ENCODE measurements around the gene SOWAHA.
A peak's percentile ranks its signal among the peaks of the same experiment; 100 is the strongest.

The SOWAHA gene

GRCh38 chr5:132767150-132767549 lies 46.0 kb upstream of the SOWAHA start:
- Histone ChIP-seq H3K4me1 (ENCODE audit: insufficient read depth, insufficient read length) (peaks cover 5% of the 10 kb centered on the region), H3K9me3 (ENCODE audit: insufficient read depth, low read length) (no peaks in the 10 kb centered on the region), H3K4me3 (ENCODE audit: insufficient read length, low read depth) (no peak overlapping the region), H3K36me3 (ENCODE audit: insufficient read depth, insufficient read length, low read length) (peaks cover 35% of the 10 kb centered on the region), H3K27me3 (ENCODE audit: insufficient read depth, insufficient read length) (no peaks in the 10 kb centered on the region), H3K9ac (ENCODE audit: insufficient read length, low read depth) (no peak overlapping the region)
- TF ChIP-seq SUZ12 (IDR thresholded peaks at IDR 0.05; ENCODE audit: extremely low read depth, insufficient read depth, insufficient read length) (no peak), YY1 (IDR thresholded peaks at IDR 0.05; ENCODE audit: insufficient read depth, insufficient read length) (no peak), ZNF274 (IDR thresholded peaks at IDR 0.05; ENCODE audit: low read depth, low read length) (no peak)
- DNase-seq (ENCODE audit: low read depth, low spot score) = no peak

GRCh38 chr5:132768485-132768868 lies 44.6 kb upstream of the SOWAHA start:
- Histone ChIP-seq H3K36me3 (ENCODE audit: insufficient read depth, insufficient read length, low read length) (peaks cover 22% of the 10 kb centered on the region), H3K4me3 (ENCODE audit: insufficient read length, low read depth) (no peak overlapping the region), H3K9ac (ENCODE audit: insufficient read length, low read depth) (no peak overlapping the region), H3K9me3 (ENCODE audit: insufficient read depth, low read length) (no peaks in the 10 kb centered on the region), H3K27me3 (ENCODE audit: insufficient read depth, insufficient read length) (no peaks in the 10 kb centered on the region), H3K4me1 (ENCODE audit: insufficient read depth, insufficient read length) (peaks cover 11% of the 10 kb centered on the region)
- no peak for DNase-seq (ENCODE audit: low read depth, low spot score)
- TF ChIP-seq YY1 (IDR thresholded peaks at IDR 0.05; ENCODE audit: insufficient read depth, insufficient read length) (no peak), SUZ12 (IDR thresholded peaks at IDR 0.05; ENCODE audit: extremely low read depth, insufficient read depth, insufficient read length) (no peak), ZNF274 (IDR thresholded peaks at IDR 0.05; ENCODE audit: low read depth, low read length) (no peak)

- peaks cover 8% of the 10 kb centered on the region for H3K36me3 ChIP-seq (ENCODE audit: insufficient read depth, insufficient read length, low read length)
- no peak overlapping the region for H3K9ac ChIP-seq (ENCODE audit: insufficient read length, low read depth)
- no peak for DNase-seq (ENCODE audit: low read depth, low spot score)
Measured at GRCh38 chr5:132770476-132771159, 42.5 kb upstream of the SOWAHA start.

GRCh38 chr5:132771503-132771998 lies 41.6 kb upstream of the SOWAHA start:
- peak; percentile 65 for DNase-seq (ENCODE audit: low read depth, low spot score)
- H3K4me1 ChIP-seq (ENCODE audit: insufficient read depth, insufficient read length) = peaks cover 11% of the 10 kb centered on the region

More at GRCh38 chr5:132770476-132771159, 42.5 kb upstream of the SOWAHA start:
- no peak for TF ChIP-seq ZNF274 (IDR thresholded peaks at IDR 0.05; ENCODE audit: low read depth, low read length)
- TF ChIP-seq SUZ12 (IDR thresholded peaks at IDR 0.05; ENCODE audit: extremely low read depth, insufficient read depth, insufficient read length) = no peak
- TF ChIP-seq YY1 (IDR thresholded peaks at IDR 0.05; ENCODE audit: insufficient read depth, insufficient read length) = no peak
- Histone ChIP-seq H3K27me3 (ENCODE audit: insufficient read depth, insufficient read length) (no peaks in the 10 kb centered on the region), H3K4me1 (ENCODE audit: insufficient read depth, insufficient read length) (peaks cover 11% of the 10 kb centered on the region), H3K4me3 (ENCODE audit: insufficient read length, low read depth) (no peak overlapping the region), H3K9me3 (ENCODE audit: insufficient read depth, low read length) (no peaks in the 10 kb centered on the region)

GRCh38 chr5:132772291-132773070 lies 40.6 kb upstream of the SOWAHA start:
- no peaks in the 10 kb centered on the region for H3K9me3 ChIP-seq (ENCODE audit: insufficient read depth, low read length)
- H3K36me3 ChIP-seq (ENCODE audit: insufficient read depth, insufficient read length, low read length) = peaks cover 5% of the 10 kb centered on the region
- TF ChIP-seq YY1 (IDR thresholded peaks at IDR 0.05; ENCODE audit: insufficient read depth, insufficient read length) (no peak), SUZ12 (IDR thresholded peaks at IDR 0.05; ENCODE audit: extremely low read depth, insufficient read depth, insufficient read length) (no peak)
- peaks cover 11% of the 10 kb centered on the region for H3K4me1 ChIP-seq (ENCODE audit: insufficient read depth, insufficient read length)
- no peak overlapping the region for H3K4me3 ChIP-seq (ENCODE audit: insufficient read length, low read depth)
- no peak overlapping the region for H3K9ac ChIP-seq (ENCODE audit: insufficient read length, low read depth)
- no peak for DNase-seq (ENCODE audit: low read depth, low spot score)
- H3K27me3 ChIP-seq (ENCODE audit: insufficient read depth, insufficient read length) = peaks cover 11% of the 10 kb centered on the region

More at GRCh38 chr5:132771503-132771998, 41.6 kb upstream of the SOWAHA start:
- no peak overlapping the region for H3K9ac ChIP-seq (ENCODE audit: insufficient read length, low read depth)
- peaks cover 7% of the 10 kb centered on the region for H3K27me3 ChIP-seq (ENCODE audit: insufficient read depth, insufficient read length)
- peaks cover 7% of the 10 kb centered on the region for H3K36me3 ChIP-seq (ENCODE audit: insufficient read depth, insufficient read length, low read length)
- H3K9me3 ChIP-seq (ENCODE audit: insufficient read depth, low read length) = no peaks in the 10 kb centered on the region
- TF ChIP-seq YY1 (IDR thresholded peaks at IDR 0.05; ENCODE audit: insufficient read depth, insufficient read length) = no peak
- TF ChIP-seq SUZ12 (IDR thresholded peaks at IDR 0.05; ENCODE audit: extremely low read depth, insufficient read depth, insufficient read length) = no peak
- TF ChIP-seq ZNF274 (IDR thresholded peaks at IDR 0.05; ENCODE audit: low read depth, low read length) = no peak
- H3K4me3 ChIP-seq (ENCODE audit: insufficient read length, low read depth) = no peak overlapping the region

GRCh38 chr5:132773114-132773513 lies 40.0 kb upstream of the SOWAHA start:
- peaks cover 11% of the 10 kb centered on the region for H3K4me1 ChIP-seq (ENCODE audit: insufficient read depth, insufficient read length)
- no peak for DNase-seq (ENCODE audit: low read depth, low spot score)
- no peak overlapping the region for H3K9ac ChIP-seq (ENCODE audit: insufficient read length, low read depth)
- peaks cover 5% of the 10 kb centered on the region for H3K36me3 ChIP-seq (ENCODE audit: insufficient read depth, insufficient read length, low read length)
- no peak overlapping the region for H3K4me3 ChIP-seq (ENCODE audit: insufficient read length, low read depth)
- TF ChIP-seq YY1 (IDR thresholded peaks at IDR 0.05; ENCODE audit: insufficient read depth, insufficient read length) (no peak), ZNF274 (IDR thresholded peaks at IDR 0.05; ENCODE audit: low read depth, low read length) (no peak), SUZ12 (IDR thresholded peaks at IDR 0.05; ENCODE audit: extremely low read depth, insufficient read depth, insufficient read length) (no peak)
- peaks cover 18% of the 10 kb centered on the region for H3K27me3 ChIP-seq (ENCODE audit: insufficient read depth, insufficient read length)
- no peaks in the 10 kb centered on the region for H3K9me3 ChIP-seq (ENCODE audit: insufficient read depth, low read length)
